Cardiac septum (tissue), 1 donor: ENCODE results near the gene ZBTB11. TPM values are rescaled to one million over a fixed set of nuclear protein-coding genes. Genes with fewer than 3 reads are reported as not detected.
"Not testable (repeated sequence)": the region's sequence is repeated elsewhere in the genome, so short reads cannot be mapped to it uniquely, and the experiment has no call there.

Source experiments
- DNase-seq: peaks from one replicate; pipeline ENCODE4 v3.0.0-alpha.2; 2020; ENCODE audit warnings: low spot score
- intact Hi-C: fragments of 100-400 bp; cut with DNase I; formaldehyde crosslinking; loops from one replicate; pipeline ENCODE4 v1.14.0; 2022
- total RNA-seq: library from RNA; stranded (reverse); fragmentation: NEBNext Ultra II Directional; extraction: Animal tissue kit (Norgen Biotek cat#: 25700); gene quantifications from one replicate; pipeline ENCODE4 v1.2.1, GENCODE V29; 2021
- donor health status: DM: no; HTN: no; CAD: no.

The ZBTB11 gene
- total RNA-seq, 1 donor from 2014 or later: 8.4 TPM

DNA sequence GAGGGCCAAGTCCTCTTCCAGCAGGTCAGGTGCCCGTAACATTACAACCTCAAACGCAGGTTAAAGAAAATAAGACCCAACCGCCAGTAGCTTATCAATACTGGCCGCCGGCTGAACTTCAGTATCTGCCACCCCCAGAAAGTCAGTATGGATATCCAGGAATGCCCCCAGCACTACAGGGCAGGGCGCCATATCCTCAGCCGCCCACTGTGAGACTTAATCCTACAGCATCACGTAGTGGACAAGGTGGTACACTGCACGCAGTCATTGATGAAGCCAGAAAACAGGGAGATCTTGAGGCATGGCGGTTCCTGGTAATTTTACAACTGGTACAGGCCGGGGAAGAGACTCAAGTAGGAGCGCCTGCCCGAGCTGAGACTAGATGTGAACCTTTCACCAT is 16.6 kb upstream of the ZBTB11 start:
- intact Hi-C loops, DNase-seq: not testable (repeated sequence)

DNA sequence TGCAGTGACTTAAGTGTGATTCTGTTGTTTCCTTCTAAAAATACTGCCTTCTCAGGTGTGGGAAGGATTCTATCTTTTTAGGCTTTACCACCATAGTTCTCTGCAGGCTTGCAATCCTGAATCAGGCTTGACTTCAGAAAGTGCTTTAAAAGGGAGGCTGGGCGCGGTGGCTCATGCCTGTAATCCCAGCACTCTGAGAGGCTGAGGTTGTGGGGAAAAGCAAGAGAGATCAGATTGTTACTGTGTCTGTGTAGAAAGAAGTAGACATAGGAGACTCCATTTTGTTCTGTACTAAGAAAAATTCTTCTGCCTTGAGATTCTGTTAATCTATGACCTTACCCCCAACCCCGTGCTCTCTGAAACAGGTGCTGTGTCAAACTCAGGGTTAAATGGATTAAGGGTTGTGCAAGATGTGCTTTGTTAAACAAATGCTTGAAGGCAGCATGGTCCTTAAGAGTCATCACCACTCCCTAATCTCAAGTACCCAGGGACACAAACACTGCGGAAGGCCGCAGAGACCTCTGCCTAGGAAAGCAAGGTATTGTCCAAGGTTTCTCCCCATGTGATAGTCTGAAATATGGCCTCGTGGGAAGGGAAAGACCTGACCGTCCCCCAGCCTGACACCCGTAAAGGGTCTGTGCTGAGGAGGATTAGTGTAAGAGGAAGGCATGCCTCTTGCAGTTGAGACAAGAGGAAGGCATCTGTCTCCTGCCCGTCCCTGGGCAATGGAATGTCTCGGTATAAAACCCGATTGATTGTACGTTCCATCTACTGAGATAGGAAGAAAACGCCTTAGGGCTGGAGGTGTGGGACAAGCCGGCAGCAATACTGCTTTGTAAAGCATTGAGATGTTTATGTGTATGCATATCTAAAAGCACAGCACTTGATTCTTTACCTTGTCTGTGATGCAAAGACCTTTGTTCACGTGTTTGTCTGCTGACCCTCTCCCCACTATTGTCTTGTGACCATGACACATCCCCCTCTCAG is 15.0 kb upstream of the ZBTB11 start:
- intact Hi-C loops, DNase-seq: not testable (repeated sequence)

DNA sequence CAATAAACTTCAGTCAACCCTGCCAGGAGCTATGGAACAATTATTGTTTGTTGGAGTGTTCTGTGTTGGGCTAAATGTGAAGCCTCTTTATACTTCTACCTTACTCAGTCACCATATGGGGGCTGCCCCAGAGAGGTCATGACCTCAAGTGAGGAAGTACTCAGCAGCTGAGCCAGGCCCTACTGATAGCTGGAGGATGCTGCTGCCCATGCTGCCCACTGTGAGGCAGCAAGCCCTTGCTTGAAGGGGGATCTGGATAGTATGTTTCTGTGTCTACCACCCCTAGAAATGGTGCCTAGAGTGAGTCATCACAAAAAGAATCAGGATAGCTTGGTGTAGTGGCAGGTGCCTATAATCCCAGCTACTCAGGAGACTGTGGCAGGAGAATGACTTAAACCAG is 14.0 kb upstream of the ZBTB11 start:
- intact Hi-C loops: no loop called here
- DNase-seq: no peak

DNA sequence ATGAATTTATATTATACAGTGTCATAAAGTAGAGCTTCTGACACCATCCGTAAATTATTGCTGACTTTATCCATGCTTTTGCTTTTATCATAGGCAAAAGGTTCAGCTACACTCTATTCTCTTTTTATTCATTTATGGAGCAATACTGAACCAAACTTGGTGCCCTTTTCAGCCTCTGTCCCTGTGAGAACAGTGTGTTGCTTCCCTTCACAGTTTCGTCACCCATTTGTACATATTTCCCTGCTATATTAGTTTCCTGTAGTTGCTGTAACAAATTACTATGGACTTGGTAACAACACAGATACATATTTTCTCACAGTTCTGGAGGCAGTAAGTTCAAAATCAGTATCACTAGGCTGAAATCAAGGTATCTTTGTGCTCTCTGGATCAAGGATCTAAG is 12.4 kb upstream of the ZBTB11 start:
- intact Hi-C loops: loop anchor here (5.0 kb wide), 1 partner anchor 88 kb away; the partner anchor contains the start of gene NXPE3
- DNase-seq: no peak

DNA sequence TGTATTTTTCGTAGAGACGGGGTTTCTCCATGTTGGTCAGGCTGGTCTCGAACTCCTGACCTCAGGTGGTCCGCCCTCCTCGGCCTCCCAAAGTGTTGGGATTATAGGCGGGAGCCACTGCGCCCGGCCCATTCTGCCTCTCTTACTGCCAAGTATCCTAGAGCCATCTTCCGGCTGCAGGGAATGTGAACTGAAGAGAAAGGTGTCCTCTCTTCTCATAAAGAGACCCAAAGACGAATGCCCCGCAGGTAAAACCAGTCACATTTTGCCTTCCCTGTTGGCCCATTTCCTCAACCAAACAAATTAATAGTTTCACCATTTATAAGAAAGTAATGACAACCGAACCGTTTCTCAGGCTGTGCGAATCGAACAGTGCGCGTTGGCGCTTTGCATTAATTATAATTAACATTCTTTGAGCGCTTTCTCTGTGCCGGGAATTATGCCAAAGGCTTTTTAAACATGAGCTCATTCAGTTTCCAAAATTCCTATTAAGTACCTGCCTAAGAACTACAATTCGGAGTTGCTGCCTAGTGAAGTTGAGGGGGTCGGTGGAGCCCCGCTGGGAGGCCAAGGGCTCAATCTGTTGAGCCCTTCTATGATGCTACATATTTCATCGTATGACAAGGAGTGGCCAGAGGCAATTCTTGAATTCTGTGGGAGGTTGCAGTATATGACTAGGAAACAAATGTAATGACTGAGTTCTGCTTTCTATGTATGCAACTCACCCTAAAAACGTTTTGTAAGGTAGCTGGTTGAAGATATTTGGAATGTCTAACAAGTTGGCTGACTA is 10.4 kb upstream of the ZBTB11 start:
- no peak for DNase-seq
- intact Hi-C loops: loop anchor here (2.0 to 5.0 kb wide), 2 partner anchors 37 to 90 kb away; partner anchors contain the start of genes CEP97 and NXPE3

DNA sequence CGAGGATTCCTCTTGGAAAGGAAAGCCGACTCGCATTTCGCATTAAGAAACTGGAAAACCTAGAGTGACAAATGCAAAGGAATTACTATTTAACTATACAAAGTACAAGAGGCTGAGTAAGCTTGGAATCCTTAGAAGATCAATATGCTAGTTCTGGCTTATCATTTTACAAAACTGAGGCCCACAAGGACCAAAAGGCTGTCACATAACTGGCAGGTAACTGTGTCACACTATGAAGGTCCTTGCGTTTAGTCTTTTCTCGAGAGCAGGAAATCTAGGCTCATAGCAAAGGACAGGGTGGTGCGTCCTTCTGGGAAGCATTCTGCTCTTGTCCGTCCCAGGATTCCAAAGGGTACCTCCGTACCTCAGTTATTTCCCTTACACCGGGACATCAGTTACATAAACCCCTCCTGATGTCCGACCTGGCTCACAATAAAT is 9.0 kb upstream of the ZBTB11 start:
- intact Hi-C loops: loop anchor here (1.0 to 5.0 kb wide), 3 partner anchors 9 to 91 kb away; partner anchors contain the start of genes CEP97, NXPE3 and ZBTB11
- DNase-seq: no peak

DNA sequence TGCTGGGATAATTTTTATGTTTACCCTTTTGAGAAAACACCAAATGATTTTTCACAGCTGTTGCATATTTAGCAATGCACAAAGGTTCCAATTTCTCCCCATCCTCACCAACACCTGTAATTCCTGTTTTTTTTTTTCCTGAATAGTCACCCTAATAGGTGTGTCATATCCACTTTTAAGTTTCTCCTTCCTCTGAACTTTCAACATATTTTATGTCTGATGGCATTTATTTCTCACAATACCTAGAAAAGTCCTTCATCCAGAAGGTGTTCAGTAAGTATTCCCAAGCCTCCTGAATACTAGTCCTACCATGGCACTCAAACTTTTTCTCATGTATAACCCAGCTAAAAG is 8.1 kb upstream of the ZBTB11 start:
- intact Hi-C loops: loop anchor here (5.0 kb wide), 1 partner anchor 92 kb away; the partner anchor contains the start of gene NXPE3

DNA sequence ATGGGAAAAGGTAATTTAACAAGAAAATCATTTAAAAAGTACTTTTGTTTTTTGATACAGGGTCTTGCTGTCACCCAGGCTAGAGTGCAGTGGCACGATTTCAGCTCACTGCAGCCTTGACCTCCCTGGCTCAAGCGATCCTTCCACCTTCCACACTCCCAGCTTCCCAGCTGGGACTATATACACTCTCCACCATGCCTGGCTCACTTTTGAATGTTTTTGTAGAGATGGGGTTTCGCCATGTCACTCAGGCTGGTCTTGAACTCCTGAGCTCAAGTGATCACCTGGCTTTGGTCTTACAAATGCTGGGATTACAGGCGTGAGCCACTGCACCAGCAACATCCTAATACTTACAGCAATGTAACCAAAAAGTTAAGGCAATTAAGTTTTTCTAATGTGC is 3.5 kb upstream of the ZBTB11 start:
- DNase-seq: no peak
- intact Hi-C loops: no loop called here

More for the DNA sequence above, 8.1 kb upstream of the ZBTB11 start:
- DNase-seq: no peak

DNA sequence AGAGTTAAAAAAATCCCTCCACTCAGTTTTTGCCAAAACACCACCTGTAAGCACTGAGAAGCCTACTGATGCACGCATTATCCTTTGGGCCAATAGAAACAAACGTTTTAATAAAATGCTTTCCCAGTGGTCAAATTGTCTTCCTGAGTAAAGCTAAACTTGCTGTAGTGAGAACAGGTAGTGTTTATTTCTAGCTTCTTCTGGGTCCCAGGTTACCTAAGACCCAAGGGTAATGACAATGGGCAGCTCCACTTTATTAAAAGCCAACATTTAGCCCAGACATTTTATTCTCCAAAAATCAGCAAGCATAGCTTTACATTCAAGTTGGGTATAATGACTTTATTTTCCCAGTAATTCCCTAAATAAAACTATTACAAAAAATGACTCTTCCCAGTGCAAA is 1.9 kb upstream of the ZBTB11 start:
- DNase-seq, intact Hi-C loops: not testable (repeated sequence)

DNA sequence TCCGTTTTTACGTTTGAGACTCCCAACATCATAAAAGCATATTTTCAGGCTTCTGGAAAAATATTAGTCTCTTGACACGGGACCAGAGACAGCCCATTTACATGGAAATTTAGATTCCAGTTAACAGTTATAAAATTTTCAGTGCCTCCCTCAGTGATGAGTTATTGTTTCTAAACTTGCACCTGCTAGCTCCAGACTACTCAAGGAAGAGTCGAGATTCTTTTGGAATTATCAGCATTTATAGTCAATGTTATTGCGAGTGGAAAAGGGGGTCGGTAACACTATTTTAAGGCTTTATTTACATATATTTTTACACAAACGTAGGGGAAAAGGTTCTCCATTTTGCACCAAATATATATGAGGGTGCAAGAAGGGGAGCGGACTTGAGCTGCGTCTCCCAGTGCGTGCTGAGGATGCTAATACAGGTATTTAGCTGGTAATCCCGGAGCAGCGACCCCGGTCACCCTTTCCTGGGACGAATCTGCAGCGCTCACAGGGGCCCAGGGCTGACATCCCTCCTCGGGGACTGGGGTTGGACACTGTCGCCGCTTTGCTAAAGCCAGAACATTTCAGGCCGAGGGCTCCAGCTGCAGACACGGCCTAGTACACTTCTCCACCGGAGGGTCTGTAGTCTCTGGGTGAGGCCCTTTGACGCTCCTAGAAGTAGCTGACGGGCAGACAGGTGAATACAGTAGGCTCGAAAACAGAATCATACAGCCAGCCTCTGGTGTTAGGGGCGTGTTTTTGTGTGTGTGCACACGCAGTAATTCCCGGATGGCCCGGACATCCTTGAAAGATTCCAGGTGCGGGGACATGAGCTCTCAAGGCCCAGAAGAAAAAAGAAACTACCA is 729 bp upstream of the ZBTB11 start:
- DNase-seq: no peak

DNA sequence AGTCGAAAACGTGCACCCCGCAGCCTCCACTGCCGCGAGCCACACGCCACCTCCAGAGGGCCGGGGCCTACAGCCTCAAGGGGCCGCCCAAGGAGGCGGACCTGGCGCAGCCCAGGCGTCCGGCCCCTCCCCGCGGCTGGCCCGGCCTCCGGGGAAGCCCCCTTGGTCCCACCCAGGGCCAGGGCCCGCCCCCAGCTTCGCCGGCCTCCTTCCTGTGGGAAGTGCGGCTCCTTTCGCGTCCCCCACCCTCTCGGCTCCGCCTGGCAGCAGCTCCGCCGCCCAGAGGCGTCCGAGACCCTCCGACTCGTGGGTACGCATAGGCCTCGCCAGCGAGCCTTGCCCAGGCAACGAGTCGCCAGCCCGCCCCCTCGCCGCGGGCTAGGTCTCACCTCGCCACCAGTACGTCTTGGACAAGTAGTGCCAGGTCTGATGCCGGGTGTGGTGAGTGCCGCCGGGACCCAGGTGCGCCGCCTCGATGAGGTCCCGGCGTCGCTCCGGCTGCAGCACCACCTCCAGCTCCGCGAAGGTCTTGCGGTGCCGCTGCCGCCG is 642 bp downstream of the ZBTB11 start:
- peak; percentile 97 for DNase-seq

More for the DNA sequence above, 729 bp upstream of the ZBTB11 start:
- intact Hi-C loops: loop anchor here (1.0 to 2.0 kb wide), 2 partner anchors 9 to 165 kb away; partner anchors contain the start of genes RPL24 and SENP7

DNA sequence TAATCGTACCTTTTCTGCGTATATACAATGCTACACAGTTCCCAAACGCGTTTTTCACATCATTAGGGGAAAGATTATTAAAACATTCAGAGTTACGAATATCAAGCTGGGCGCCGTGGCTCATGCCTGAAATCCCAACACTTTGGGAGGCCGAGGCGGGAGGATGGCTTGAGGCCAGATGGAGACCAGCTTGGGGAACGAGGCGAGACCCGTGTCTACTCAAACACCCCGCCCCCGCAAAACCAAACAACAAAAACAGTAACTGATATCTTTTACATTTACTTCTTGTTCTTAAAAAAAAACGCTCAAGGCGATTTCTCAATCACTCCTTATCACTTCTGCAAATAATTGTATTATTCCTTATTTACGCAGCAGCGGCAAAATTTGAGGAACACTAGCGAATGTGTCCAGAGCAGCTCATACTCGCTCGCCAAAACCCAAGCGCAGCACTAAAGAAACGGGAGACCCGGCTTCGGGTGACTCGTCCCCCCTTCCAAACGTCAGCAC is 1.2 kb downstream of the ZBTB11 start:
- intact Hi-C loops: loop anchor here (1.0 to 2.0 kb wide), 2 partner anchors 101 to 163 kb away; partner anchors contain the start of genes PCNP and SENP7
- DNase-seq: no peak

More for the DNA sequence above, 642 bp downstream of the ZBTB11 start:
- intact Hi-C loops: loop anchor here (1.0 to 2.0 kb wide), 2 partner anchors 102 to 163 kb away; partner anchors contain the start of genes PCNP and SENP7

DNA sequence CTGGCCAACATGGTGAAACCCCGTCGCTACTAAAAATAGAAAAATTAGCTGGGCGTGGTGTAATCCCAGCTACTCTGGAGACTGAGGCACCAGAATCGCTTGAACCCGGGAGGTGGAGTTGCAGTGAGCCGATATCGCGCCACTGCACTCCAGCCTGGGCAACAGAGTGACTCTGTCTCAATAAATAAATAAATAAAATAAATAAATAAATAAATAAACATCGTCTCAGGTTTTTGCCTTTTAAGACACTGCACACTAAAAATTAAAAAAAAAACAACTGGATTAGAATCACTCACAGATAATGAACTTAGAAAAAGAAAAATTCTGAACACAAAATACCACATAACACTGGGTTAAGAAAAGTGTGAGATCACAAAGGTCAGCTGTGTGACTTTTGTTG is 2.4 kb downstream of the ZBTB11 start:
- intact Hi-C loops: no loop called here
- no peak for DNase-seq

DNA sequence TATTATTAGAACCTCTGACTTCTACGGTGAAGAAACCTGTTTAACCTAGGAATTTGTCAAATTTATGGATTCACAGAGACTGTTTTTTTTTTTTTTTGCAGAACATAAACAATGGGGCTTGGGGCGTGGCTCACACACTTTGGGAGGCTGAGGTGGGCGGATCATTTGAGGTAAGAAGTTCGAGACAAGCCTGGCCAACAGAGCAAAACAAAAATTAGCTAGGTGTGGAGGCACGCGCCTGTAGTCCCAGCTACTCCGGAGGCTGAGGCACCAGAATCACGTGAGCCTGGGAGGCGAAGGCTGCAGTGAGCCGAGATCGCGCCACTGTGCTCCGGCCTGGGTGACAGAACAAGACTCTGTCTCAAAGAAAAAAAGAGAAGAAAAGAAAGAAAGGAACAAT is 3.0 kb downstream of the ZBTB11 start:
- no peak for DNase-seq
- intact Hi-C loops: no loop called here

DNA sequence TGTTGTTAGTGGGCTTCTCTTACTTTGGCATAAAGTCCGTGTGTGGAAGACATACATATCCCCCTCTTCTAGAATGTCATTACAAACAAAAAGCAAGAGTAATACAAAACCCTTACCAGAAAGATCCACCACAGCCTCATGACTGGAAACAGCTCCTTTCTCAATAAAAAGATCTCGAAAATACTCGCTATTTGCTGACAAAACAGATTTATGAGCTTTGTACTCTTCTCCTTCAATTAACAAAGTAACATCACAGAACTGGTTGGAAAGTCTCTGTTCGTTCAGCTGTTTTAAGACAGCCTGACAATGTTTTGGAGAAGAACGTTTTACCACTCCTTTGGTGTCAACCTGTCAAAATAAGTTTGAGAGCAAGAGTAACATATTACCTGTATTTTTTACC is 5.9 kb downstream of the ZBTB11 start:
- intact Hi-C loops: no loop called here

DNA sequence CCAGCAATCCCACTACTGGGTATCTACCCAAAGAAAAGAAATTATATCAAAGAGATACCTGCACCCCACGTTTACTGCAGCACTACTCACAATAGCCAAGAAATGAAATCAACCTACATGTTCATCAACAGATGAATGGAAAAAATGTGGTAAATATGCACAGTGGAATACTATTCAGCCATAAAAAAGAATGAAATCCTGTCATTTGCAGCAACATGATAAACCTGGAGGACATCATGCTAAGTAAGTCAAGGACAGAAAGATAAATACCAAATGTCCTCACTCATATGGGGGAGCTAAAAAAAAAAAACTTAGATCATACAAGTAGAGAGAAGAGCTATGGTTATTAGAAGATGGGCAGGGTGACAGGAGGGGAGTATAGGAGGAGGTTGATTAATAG is 9.1 kb downstream of the ZBTB11 start:
- no peak for DNase-seq

More for the DNA sequence above, 5.9 kb downstream of the ZBTB11 start:
- no peak for DNase-seq

DNA sequence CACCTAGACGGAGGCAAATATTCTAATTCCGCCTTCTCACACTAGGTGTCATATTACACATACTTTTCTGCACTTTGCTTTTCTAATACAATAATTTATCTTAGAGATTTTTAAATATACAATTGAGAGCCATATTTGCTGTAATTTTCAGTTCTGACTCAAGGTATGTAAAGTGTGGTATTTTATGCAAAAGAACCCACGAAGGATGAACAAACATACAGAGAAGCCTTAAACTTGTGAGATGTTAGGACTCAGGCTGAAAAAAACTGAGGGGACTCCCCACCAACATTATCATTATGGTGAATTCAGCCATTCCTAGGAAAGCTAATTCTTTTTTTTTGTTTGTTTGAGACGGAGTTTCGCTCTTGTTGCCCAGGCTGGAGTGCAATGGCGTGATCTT is 9.6 kb downstream of the ZBTB11 start:
- DNase-seq: no peak
- intact Hi-C loops: no loop called here

More for the DNA sequence above, 9.1 kb downstream of the ZBTB11 start:
- intact Hi-C loops: no loop called here

DNA sequence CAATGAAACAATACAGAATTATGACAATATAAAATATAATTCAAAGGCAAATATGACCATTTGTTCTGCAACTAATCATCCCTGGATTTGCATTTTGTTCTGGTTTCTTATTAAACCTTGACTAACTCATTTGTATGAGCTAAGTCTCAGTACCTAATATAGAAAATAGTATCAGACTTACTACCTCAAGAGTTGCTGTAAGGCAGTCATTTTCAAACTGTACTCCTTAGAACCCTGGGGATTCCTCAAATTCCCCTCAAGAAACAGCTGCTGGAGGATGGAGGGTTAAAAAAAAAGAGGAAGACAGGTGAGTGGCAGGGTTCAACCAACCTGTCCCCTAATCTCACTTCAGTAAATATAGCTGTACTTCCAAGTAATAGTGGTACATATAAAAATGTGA is 11.1 kb downstream of the ZBTB11 start:
- no peak for DNase-seq
- intact Hi-C loops: no loop called here
